ENCODE measurements around the gene AFF1.

- no peak for TF ChIP-seq CTCF (IDR thresholded peaks at IDR 0.05)
- TF ChIP-seq POLR2A (IDR thresholded peaks at IDR 0.05), result no peak
- TF ChIP-seq POLR2AphosphoS5 (IDR thresholded peaks at IDR 0.05; ENCODE audit: insufficient read depth in 1 of 2, low read depth in 1 of 2), result no peak
These were observed 217.7 kb downstream of the AFF1 start for GRCh38 chr4:87152310-87153041.
